Suprapubic skin (tissue), 3 donors: ENCODE results near the gene SF3A1.

ENCODE experiments used
- POLR2A ChIP-seq, 2 donors: fragments of 450-650 bp; IDR thresholded peaks; one replicate each; pipeline ENCODE4 v1.6.1; 2017; ENCODE audit warnings: antibody characterized with exemption in 2 of 2, mild to moderate bottlenecking in 2 of 2, moderate library complexity in 2 of 2
- TF ChIP-seq, protein P1 (sequence below), 2 donors: fragments of 200-600 bp in 1 of 2; fragments of 450-650 bp in 1 of 2; sonication (generic) in 1 of 2; IDR thresholded peaks; one replicate each; pipeline ENCODE4 v1.5.1; 2016 to 2019; ENCODE audit warnings: antibody characterized with exemption in 2 of 2, mild to moderate bottlenecking in 1 of 2, moderate library complexity in 1 of 2

DNA sequence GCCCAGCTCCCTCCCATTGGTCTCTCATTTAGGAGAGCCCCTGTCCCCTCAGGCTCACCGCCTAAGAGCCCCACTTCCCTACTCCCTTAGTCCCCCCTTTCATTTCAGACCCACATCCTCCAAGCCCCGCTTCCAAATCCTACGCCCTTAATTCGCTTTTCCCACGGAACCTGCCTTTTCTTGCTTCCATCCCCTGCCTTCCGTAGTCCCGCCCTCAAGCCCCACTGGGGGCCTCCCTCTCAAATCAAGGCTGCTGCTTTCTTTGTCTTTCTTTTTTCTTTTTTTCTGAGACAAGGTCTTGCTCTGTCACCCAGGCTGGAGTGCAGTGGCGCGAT, 509 bp upstream of the SF3A1 start:
- TF ChIP-seq, protein P1, sequence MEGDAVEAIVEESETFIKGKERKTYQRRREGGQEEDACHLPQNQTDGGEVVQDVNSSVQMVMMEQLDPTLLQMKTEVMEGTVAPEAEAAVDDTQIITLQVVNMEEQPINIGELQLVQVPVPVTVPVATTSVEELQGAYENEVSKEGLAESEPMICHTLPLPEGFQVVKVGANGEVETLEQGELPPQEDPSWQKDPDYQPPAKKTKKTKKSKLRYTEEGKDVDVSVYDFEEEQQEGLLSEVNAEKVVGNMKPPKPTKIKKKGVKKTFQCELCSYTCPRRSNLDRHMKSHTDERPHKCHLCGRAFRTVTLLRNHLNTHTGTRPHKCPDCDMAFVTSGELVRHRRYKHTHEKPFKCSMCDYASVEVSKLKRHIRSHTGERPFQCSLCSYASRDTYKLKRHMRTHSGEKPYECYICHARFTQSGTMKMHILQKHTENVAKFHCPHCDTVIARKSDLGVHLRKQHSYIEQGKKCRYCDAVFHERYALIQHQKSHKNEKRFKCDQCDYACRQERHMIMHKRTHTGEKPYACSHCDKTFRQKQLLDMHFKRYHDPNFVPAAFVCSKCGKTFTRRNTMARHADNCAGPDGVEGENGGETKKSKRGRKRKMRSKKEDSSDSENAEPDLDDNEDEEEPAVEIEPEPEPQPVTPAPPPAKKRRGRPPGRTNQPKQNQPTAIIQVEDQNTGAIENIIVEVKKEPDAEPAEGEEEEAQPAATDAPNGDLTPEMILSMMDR (IDR thresholded peaks at IDR 0.05): no peak
- no peak for TF ChIP-seq POLR2A (IDR thresholded peaks at IDR 0.05)
